Peyer's patch (tissue), 4 donors: Measurements from ENCODE around the gene ANGPTL1. TPM values are rescaled to one million over a fixed set of nuclear protein-coding genes. Genes with fewer than 3 reads are reported as not detected.

Experiments
- DNase-seq, 3 donors: peaks; one replicate each; pipeline ENCODE4 v3.0.0-alpha.2; 2017 to 2019
- H3K27ac ChIP-seq, 4 donors: fragments of 200-600 bp; sonication (generic); one replicate each; pipeline ENCODE4 v1.5.1; 2016 to 2019
- H3K27me3 ChIP-seq, 2 donors: fragments of 200-600 bp; sonication (generic); one replicate each; pipeline ENCODE4 v1.5.1; 2019
- H3K36me3 ChIP-seq, 3 donors: fragments of 200-600 bp; sonication (generic); one replicate each; pipeline ENCODE4 v1.5.1; 2016 to 2019
- H3K4me1 ChIP-seq, 4 donors: fragments of 200-600 bp; sonication (generic); one replicate each; pipeline ENCODE4 v1.5.1; 2016 to 2019
- H3K4me3 ChIP-seq, 4 donors: fragments of 200-600 bp; sonication (generic); 1 replicate in 3 of 4; 2 replicates in 1 of 4; pipeline ENCODE4 v1.5.1; 2016 to 2019; ENCODE audit warnings: mild to moderate bottlenecking in 1 of 4
- H3K9me3 ChIP-seq, 4 donors: fragments of 200-600 bp; sonication (generic); one replicate each; pipeline ENCODE4 v1.5.1; 2016 to 2019; ENCODE audit warnings: mild to moderate bottlenecking in 1 of 4
- POLR2A ChIP-seq, 2 donors: fragments of 450-650 bp; IDR thresholded peaks; one replicate each; pipeline ENCODE4 v1.5.1; 2017; ENCODE audit warnings: antibody characterized with exemption in 2 of 2, mild to moderate bottlenecking in 2 of 2, moderate library complexity in 2 of 2
- total RNA-seq, 4 donors: library from RNA; depleted of rRNA; stranded (reverse); fragments of >200 nt; gene quantifications; one replicate each; pipeline ENCODE4 v1.1.0, GENCODE V29; 2016
- TF ChIP-seq, protein P1 (sequence below), 6 experiments: fragments of 450-650 bp in 4 of 6; fragments of 200-600 bp in 2 of 6; sonication (generic) in 1 of 6; IDR thresholded peaks; one replicate each; pipeline ENCODE4 v1.5.1; 2017 to 2019; ENCODE audit warnings: antibody characterized with exemption in 6 of 6, mild to moderate bottlenecking in 3 of 6, moderate library complexity in 1 of 6

ANGPTL1 gene
- total RNA-seq, 4 donors from 2014 or later: 7.2 to 17.0 (median 13.9) TPM

DNA sequence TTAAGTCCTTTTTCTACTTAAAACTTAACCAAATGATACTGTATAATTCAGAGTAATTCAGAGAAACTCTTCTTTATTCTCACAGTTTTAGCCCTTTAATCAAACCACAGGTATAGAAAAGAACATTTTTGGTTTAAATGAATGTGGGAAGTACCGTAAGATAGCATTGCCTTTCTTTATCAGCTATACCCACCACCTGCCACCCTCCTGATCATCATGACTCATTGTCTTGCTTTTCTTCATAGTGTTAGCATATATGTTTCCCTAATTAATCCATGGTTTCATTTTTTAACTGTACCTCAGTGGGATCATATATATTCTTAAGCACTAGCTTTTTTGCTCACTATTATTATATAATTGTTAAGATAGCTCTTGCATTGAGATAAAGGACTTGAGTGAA lies 27.5 kb upstream of the ANGPTL1 start:
- H3K27me3 ChIP-seq: no peaks in the 10 kb centered on the region
- H3K4me3 ChIP-seq: no peak overlapping the region
- H3K27ac ChIP-seq: no peak overlapping the region
- no peaks in the 10 kb centered on the region for H3K9me3 ChIP-seq
- H3K36me3 ChIP-seq: peaks cover 0 to 10% (median 2%) of the 10 kb centered on the region in 3 donors
- DNase-seq: no peak
- no peaks in the 10 kb centered on the region for H3K4me1 ChIP-seq
- TF ChIP-seq POLR2A (IDR thresholded peaks at IDR 0.05): no peak
- TF ChIP-seq, protein P1, sequence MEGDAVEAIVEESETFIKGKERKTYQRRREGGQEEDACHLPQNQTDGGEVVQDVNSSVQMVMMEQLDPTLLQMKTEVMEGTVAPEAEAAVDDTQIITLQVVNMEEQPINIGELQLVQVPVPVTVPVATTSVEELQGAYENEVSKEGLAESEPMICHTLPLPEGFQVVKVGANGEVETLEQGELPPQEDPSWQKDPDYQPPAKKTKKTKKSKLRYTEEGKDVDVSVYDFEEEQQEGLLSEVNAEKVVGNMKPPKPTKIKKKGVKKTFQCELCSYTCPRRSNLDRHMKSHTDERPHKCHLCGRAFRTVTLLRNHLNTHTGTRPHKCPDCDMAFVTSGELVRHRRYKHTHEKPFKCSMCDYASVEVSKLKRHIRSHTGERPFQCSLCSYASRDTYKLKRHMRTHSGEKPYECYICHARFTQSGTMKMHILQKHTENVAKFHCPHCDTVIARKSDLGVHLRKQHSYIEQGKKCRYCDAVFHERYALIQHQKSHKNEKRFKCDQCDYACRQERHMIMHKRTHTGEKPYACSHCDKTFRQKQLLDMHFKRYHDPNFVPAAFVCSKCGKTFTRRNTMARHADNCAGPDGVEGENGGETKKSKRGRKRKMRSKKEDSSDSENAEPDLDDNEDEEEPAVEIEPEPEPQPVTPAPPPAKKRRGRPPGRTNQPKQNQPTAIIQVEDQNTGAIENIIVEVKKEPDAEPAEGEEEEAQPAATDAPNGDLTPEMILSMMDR (IDR thresholded peaks at IDR 0.05): no peak

DNA sequence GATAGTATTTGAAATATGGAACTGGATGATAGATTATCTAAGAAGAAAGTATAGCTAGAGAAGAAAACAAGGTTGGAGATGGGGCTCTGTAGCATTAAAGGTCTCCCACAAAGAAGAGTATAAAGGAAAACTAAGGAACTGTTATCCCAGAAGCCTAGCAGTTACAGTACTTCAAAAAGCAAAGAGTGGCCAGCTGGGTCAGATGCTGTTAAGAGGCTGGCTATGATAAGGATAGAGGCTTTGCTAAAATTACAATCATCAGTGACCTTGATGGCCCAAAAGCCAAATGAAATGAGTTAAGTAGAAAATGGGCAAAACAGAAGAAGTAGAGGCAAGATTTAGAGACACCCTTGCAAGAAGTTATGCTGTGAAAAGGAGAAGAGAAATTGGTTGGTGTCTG lies 25.1 kb upstream of the ANGPTL1 start:
- Histone ChIP-seq H3K4me1 (no peaks in the 10 kb centered on the region), H3K36me3 (peaks cover 0 to 12% (median 0%) of the 10 kb centered on the region in 3 donors), H3K27ac (no peak overlapping the region), H3K4me3 (no peak overlapping the region), H3K9me3 (no peaks in the 10 kb centered on the region), H3K27me3 (no peaks in the 10 kb centered on the region)
- DNase-seq: no peak
- TF ChIP-seq, protein P1 (IDR thresholded peaks at IDR 0.05): no peak
- no peak for TF ChIP-seq POLR2A (IDR thresholded peaks at IDR 0.05)

DNA sequence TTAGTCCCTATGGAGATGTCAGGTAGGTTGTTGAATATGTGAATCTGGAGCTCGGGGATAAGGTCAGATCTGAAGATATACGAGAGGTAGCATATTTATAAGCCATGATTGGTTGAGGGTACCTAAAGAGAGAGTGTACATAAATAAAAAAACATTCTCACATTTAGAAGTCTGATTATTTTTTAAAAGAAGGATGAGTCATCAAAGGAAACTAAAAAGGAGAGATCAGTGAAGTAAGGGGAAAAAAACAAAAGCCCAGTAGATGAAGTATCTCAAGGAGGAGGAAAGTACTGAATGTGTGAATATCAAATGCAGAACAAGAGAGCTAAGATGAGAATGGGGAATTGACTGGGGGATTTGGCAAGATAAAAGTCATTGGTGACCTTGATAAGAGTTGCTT lies 15.7 kb upstream of the ANGPTL1 start:
- H3K9me3 ChIP-seq: no peaks in the 10 kb centered on the region
- H3K36me3 ChIP-seq: peaks cover 0 to 35% (median 0%) of the 10 kb centered on the region in 3 donors
- DNase-seq: no peak
- H3K4me1 ChIP-seq: no peaks in the 10 kb centered on the region
- H3K27me3 ChIP-seq: no peaks in the 10 kb centered on the region
- TF ChIP-seq, protein P1 (IDR thresholded peaks at IDR 0.05): no peak
- TF ChIP-seq POLR2A (IDR thresholded peaks at IDR 0.05): no peak
- H3K4me3 ChIP-seq: no peak overlapping the region
- no peak overlapping the region for H3K27ac ChIP-seq

DNA sequence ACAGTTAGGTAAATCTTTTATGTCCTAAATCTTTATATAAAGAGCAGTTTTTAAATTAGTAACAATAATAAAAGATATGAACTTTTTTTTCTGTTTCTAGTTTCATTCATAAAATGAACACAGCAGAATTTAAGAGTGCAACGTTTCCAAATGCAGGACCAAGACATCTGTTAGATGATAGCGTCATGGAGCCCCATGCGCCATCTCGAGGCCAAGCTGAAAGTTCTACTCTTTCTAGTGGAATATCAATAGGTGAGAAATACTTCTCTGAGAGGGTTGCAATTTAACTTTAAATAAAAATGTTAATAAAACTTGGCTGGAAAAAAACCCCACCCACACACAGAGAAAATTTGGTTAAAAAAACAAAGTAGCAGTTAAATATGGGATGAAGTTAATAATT lies 15.0 kb upstream of the ANGPTL1 start:
- Histone ChIP-seq H3K27ac (no peak overlapping the region), H3K36me3 (peaks cover 0 to 32% (median 0%) of the 10 kb centered on the region in 3 donors), H3K4me1 (no peaks in the 10 kb centered on the region), H3K4me3 (no peak overlapping the region), H3K9me3 (no peaks in the 10 kb centered on the region), H3K27me3 (no peaks in the 10 kb centered on the region)
- no peak for DNase-seq
- TF ChIP-seq POLR2A (IDR thresholded peaks at IDR 0.05): no peak
- TF ChIP-seq, protein P1 (IDR thresholded peaks at IDR 0.05): no peak

DNA sequence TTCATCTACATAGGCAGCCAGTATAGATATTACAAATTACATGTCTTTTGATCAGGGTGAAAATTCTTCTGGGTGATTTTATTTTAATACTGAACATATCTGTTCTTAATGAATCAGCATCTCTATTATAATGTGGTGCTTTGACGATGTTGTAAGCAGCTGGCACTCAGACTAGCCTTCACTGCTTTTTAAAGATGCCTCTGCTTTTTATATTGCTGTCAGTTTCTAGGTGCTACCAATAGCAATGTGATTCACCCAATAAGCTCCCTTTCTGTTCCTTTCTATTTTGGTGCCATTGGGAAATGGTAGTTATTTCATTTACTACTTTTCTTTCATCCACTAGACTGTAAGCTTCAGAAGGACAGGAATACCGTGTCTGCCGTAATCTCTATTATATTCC lies 11.1 kb upstream of the ANGPTL1 start:
- Histone ChIP-seq H3K4me1 (no peaks in the 10 kb centered on the region), H3K4me3 (no peak overlapping the region), H3K36me3 (peaks cover 0 to 21% (median 0%) of the 10 kb centered on the region in 3 donors), H3K27ac (no peak overlapping the region), H3K9me3 (no peaks in the 10 kb centered on the region), H3K27me3 (no peaks in the 10 kb centered on the region)
- no peak for DNase-seq
- TF ChIP-seq, protein P1 (IDR thresholded peaks at IDR 0.05): no peak
- no peak for TF ChIP-seq POLR2A (IDR thresholded peaks at IDR 0.05)

DNA sequence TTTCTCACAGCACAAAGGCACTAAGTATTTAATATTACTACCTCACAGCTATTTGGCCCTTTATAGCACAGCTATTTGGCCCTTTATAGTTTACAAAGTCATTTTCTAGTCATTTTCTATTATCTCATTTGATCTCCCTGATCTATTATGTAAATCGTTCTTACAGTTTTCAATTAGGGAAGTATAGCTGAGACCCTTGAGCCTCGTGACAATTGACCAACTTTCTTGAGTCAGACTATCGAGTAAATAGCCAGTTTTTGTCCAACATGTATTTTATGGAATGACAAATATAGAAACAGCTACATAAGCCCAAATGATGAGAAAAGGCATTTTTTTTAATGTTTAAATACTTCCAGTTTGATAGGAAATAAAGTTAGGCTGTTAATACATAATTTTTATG lies 7.0 kb upstream of the ANGPTL1 start:
- Histone ChIP-seq H3K4me1 (no peaks in the 10 kb centered on the region), H3K36me3 (no peaks in the 10 kb centered on the region), H3K27me3 (no peaks in the 10 kb centered on the region), H3K4me3 (no peak overlapping the region), H3K27ac (no peak overlapping the region), H3K9me3 (no peaks in the 10 kb centered on the region)
- TF ChIP-seq, protein P1 (IDR thresholded peaks at IDR 0.05): no peak
- TF ChIP-seq POLR2A (IDR thresholded peaks at IDR 0.05): no peak
- DNase-seq: no peak
